HG02571 (cell line): ENCODE results near the gene KNTC1.
"Not testable (repeated sequence)": the region's sequence is repeated elsewhere in the genome, so short reads cannot be mapped to it uniquely, and the experiment has no call there.

Source experiments
- ATAC-seq: cut with Tn5 transposase; IDR thresholded peaks from one replicate; pipeline ENCODE4 v1.9.1; 2021; ENCODE audit warnings: mild to moderate bottlenecking, moderate library complexity; ENCODE audit not compliant: unreplicated experiment

The KNTC1 gene

DNA sequence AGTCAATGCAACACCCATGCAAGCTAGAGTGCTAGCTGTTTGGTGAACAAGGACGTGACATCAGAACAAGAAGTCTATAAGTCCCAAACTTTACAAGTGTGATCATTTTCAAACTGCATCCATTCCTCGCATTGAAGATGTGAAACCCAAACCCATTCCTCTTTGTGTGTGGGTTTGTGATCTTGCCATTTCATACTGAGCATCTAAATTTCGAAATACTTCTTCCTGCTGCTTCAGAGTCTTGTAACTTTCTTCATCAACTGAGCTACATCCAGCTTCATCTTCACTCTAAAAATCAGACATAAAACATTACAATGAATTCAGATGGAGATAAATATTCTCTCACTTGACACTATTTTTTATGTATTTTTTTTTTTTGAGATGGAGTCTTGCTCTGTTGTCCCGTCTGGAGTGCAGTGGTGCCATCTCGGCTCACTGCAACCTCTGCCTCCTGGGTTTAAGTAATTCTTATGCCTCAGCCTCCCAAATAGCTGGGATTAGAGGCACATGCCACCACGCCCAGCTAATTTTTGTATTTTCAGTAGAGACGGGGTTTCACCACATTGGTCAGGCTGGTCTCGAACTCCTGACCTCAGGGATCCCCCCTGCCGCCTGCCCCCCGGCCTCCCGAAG, 21.5 kb upstream of the KNTC1 start:
- ATAC-seq, result no peak

DNA sequence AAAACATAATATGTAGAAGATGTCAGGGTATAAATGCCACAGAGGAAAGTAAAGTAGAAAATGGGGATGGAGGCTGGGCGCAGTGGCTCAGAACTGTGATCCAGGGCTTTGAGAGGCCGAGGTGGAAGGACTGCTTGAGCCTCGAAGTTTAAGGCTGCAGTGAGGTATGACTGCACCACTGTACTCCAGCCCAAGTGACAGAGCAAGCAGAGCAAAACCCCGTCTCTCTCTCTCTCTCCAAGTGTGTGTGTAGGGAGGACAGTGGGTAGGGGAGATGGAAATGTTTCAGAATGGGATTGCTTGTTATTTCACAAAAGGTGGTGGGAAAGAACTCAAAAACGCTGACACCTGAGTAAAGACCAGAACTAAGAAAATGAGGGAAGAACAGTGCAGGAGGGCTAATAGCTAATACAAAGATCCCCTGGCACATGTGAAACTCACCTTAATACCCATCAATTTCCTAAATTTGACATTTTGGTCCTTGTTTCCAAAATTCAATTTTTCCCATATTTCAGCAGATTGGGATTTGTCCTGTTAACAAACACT, 20.6 kb upstream of the KNTC1 start:
- no peak for ATAC-seq

DNA sequence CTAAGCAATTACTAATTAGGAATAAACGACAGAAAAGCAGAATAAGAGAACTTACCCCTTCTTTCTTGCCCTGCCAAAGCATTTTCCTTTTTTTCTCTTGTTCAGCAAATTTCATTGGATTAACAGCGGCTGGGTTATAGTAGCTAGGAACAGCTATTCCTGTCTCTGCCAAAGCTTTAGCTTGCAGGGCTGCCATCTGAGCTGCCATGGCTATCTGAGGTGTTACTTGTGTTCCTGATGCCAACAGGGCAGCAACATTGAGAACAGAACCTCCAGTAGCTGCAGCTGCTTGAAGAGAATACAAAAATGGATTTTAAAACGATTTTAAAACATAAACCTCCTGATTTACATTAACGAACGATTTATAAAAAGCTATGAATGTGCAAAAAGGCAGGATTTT, 18.9 kb upstream of the KNTC1 start:
- no peak for ATAC-seq

- ATAC-seq, result not testable (repeated sequence)
These were observed 14.0 kb upstream of the KNTC1 start for GRCh38 chr12:122513028-122513427.

DNA sequence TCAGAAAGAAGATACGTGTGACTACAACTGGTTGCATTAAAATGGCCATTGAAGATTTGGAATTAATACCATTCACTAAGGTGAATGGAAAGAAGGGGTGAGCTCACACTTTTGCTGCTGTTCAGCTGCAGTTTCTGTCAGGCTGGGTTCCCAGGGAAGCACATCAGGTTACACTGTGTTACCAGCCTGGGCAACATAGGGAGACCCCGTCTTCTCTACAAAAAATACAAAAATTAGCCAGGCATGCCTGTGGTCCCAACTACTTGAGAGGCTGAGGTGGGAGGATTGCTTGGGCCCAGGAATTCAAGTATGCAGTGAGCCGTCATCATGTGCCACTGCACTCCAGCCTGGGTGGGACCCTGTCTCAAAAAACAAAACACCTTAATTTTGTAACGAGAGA, 13.4 kb upstream of the KNTC1 start:
- ATAC-seq, result no peak

DNA sequence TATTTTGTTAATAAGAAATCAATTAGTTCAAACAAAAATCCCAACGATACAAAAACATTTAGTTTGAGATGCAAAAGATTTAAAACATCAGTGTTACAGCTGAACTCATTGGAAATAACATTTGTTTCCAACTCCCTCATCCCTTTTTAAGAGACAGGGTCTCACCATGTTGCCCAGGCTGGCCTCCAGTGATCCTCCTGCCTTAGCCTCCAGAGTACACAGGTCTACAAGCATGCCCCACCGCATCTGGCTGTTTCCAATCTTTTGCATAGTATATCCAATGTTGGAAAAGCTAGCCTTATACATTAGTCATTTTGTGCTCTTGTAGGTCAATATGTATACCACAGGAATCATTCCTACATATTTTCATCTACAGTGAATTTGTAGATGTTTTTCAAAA, 11.8 kb upstream of the KNTC1 start:
- no peak for ATAC-seq

DNA sequence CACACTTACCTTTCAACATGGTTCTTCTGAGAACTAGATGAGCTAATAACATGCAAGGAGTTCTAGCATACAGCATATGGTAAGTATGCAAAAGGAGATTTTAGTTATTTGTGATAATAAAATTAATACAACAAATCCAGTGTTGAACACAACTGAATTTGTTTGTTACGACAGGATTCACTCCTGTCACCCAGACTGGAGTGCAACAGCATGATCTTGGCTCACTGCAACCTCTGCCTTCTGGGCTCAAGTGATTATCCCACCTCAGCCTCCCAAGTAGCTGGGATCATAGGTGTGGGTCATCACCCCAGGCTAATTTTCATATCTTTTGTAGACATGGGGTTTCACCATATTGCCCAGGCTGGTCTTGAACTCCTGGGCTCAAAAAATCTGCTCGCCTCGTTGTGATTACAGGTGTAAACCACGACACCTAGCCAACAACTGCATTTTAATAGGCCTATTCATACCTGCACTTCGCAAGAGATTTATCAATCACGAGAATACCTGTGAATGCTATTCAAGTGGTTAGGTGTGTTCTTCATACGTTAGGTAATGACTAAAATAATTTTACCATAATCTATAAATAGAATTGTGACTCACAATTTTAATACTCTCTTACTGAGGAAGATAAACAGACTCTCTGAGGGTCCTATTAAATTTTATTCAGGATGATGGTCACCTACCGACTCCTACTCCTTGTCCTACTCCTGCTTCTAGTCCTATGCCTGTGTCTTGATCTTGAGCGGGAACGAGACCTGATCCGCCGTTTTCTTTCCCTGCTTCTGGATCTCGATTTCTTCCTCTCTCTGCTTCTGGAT, 10.3 kb upstream of the KNTC1 start:
- ATAC-seq, result no peak

DNA sequence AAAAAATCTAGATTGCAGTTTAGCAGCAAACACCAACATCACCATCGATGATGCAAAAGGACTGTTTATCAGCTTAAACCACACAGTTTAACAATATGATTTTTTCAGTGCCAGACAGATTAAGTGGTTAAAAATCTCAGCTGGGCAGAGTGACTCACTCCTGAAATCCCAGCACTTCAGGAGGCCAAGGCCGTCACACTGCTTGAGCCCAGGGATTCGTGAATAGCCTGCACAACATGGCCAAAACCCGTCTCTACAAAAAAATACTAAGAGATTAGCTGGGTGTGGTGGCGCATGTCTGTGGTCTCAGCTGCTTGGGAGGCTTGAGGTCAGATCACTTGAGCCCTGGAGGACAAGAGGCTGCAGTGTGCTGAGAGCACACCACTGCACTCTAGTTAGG, 9.2 kb upstream of the KNTC1 start:
- ATAC-seq, result no peak

- ATAC-seq, result no peak
These were observed 8.1 kb upstream of the KNTC1 start for GRCh38 chr12:122518908-122519307.

- ATAC-seq, result no peak
These were observed 7.6 kb upstream of the KNTC1 start for GRCh38 chr12:122519418-122519817.

GRCh38 chr12:122520676-122521075, 6.4 kb upstream of the KNTC1 start:
- ATAC-seq, result no peak

DNA sequence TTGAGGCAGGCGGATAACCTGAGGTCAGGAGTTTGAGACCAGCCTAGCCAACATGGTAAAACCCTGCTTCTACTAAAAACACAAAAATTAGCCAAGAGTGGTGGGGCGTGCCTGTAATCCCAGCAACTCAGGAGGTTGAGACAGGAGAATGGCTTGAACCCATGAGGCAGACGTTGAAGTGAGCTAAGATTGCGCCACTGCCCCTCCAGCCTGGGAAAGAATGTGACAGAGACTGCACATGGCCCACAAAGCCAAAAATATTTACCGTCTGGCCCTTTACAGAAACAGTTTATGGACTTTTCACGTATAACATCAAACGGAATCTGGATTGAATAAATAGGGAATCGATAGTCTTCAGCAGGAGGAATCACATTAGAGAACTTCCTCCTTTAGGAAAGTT, 3.8 kb upstream of the KNTC1 start:
- ATAC-seq, result no peak

- no peak for ATAC-seq
These were observed 3.0 kb upstream of the KNTC1 start for GRCh38 chr12:122523846-122524718.

DNA sequence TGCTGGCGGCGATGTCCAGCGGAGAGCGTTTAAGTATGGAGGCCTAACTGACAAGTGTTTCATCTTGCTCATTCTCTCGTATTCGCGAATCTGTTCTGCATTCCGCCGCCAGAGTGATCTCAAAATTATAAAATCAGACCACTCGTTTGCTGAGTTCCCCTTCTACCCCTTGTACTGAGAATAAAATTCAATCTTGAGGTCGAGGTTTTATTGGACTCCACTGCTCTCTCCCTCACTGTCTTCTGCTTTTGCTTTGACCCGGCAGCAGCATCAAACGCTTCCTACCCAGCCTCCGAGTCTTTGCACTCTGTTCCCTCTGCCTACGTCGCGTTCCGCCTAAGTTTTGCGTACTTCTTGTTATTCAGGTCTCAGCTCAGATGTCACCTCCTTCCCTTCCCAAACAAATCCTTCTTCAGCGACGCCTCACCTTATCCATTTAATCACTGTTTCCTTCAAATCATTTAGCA, 462 bp downstream of the KNTC1 start:
- no peak for ATAC-seq

GRCh38 chr12:122528582-122528981, 1.5 kb downstream of the KNTC1 start:
- no peak for ATAC-seq

- ATAC-seq, result no peak
These were observed 1.9 kb downstream of the KNTC1 start for GRCh38 chr12:122528992-122529391.

DNA sequence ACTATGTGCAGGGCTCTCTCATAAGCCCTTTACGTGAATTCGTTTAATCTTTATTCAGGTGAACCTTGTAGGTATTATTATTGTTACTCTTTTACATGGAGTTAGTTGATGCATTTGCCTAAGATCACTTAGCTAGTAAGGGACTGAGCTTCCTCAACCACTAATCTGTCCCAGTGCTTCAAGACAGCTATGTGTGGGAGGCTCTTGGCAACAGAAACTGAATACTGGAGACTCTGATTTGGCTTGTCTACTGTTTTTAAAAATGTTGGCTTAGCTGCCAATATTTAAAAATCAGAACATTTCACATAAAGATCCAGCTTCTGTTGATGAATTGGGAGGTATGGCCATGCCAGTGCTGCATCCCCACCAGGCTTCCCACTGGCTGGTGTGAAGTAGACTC, 6.8 kb downstream of the KNTC1 start:
- no peak for ATAC-seq

GRCh38 chr12:122537021-122537420, 10.0 kb downstream of the KNTC1 start:
- no peak for ATAC-seq

DNA sequence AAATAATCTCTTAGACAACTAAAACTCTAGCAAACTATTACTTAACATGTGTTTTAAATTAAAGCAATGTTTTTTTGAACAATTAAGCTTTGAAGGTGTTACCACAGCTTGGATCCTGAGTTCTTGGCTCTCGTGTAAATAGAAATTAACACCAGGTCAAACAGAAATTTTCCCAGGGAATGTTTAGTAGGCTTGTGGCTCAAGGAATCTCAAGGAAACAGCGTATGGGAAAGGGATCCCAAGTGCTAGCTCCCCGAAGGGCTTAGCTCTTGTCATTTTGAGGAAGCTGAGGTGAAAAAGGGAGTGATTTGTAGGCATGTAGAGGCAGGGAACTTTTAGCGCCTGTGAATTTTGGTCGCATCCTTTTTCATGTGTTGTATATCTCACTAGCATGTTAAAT, 11.4 kb downstream of the KNTC1 start:
- ATAC-seq, result no peak

GRCh38 chr12:122544537-122544936, 17.5 kb downstream of the KNTC1 start:
- no peak for ATAC-seq

GRCh38 chr12:122545855-122546254, 18.8 kb downstream of the KNTC1 start:
- no peak for ATAC-seq
